H9 (cell line): ENCODE measurements around the gene AKNAD1. TPM values are rescaled to one million over a fixed set of nuclear protein-coding genes. Genes with fewer than 3 reads are reported as not detected.

Source experiments
- DNase-seq: peaks from one replicate; pipeline ENCODE4 v3.0.0-alpha.2; 2017
- H2AFZ ChIP-seq: one replicate; pipeline ENCODE4 v1.6.1; 2013; ENCODE audit warnings: mild to moderate bottlenecking, low read length, control low read depth, moderate library complexity
- H2AK5ac ChIP-seq: 2 replicates; pipeline ENCODE4 v1.6.1; 2013; ENCODE audit warnings: low read length, control low read depth, mixed read lengths; ENCODE audit not compliant: insufficient read length
- H2BK120ac ChIP-seq: one replicate; pipeline ENCODE4 v1.6.1; 2013; ENCODE audit warnings: low read depth, mild to moderate bottlenecking, low read length, control low read depth, inconsistent platforms; ENCODE audit not compliant: poor library complexity, severe bottlenecking
- H2BK12ac ChIP-seq: 2 replicates; pipeline ENCODE4 v1.6.1; 2013; ENCODE audit warnings: low read length, control low read depth, mixed read lengths, low read depth; ENCODE audit not compliant: insufficient read length
- H2BK15ac ChIP-seq: 2 replicates; pipeline ENCODE4 v1.6.1; 2013; ENCODE audit warnings: low read depth, low read length, control low read depth
- H2BK20ac ChIP-seq: one replicate; pipeline ENCODE4 v1.6.1; 2013; ENCODE audit warnings: low read depth, mild to moderate bottlenecking, low read length, control low read depth, inconsistent platforms; ENCODE audit not compliant: poor library complexity, severe bottlenecking
- H2BK5ac ChIP-seq: 2 replicates; pipeline ENCODE4 v1.6.1; 2013; ENCODE audit warnings: low read length, control low read depth, mixed read lengths; ENCODE audit not compliant: insufficient read length
- H3K14ac ChIP-seq: 2 replicates; pipeline ENCODE4 v1.6.1; 2013; ENCODE audit warnings: low read length, control low read depth; ENCODE audit not compliant: insufficient read depth
- H3K18ac ChIP-seq: 2 replicates; pipeline ENCODE4 v1.6.1; 2013; ENCODE audit warnings: low read depth, mild to moderate bottlenecking, mixed read lengths, low read length, control low read depth; ENCODE audit not compliant: insufficient read length
- H3K23ac ChIP-seq: 2 replicates; pipeline ENCODE4 v1.6.1; 2013; ENCODE audit warnings: low read length, control low read depth, mixed read lengths, low read depth; ENCODE audit not compliant: insufficient read length
- H3K23me2 ChIP-seq: 2 replicates; pipeline ENCODE4 v1.6.1; 2013; ENCODE audit warnings: low read depth, mild to moderate bottlenecking, mixed read lengths, low read length, control low read depth; ENCODE audit not compliant: insufficient read length, poor library complexity, severe bottlenecking
- H3K27ac ChIP-seq: 2 replicates; pipeline ENCODE4 v1.5.1; 2013; ENCODE audit warnings: low read length, control low read depth, mixed read lengths, low read depth; ENCODE audit not compliant: insufficient read length
- H3K27me3 ChIP-seq: 2 replicates; pipeline ENCODE4 v1.6.1; 2013; ENCODE audit warnings: low read length, control low read depth, inconsistent platforms; ENCODE audit not compliant: insufficient read depth
- H3K4ac ChIP-seq: 2 replicates; pipeline ENCODE4 v1.6.1; 2013; ENCODE audit warnings: low read depth, mild to moderate bottlenecking, control low read depth, inconsistent platforms, low read length, moderate library complexity
- H3K4me1 ChIP-seq: 2 replicates; pipeline ENCODE4 v1.6.1; 2013; ENCODE audit warnings: low read length, control low read depth, inconsistent platforms; ENCODE audit not compliant: insufficient read depth
- H3K4me2 ChIP-seq: 2 replicates; pipeline ENCODE4 v1.6.1; 2013; ENCODE audit warnings: low read length, control low read depth, mixed read lengths; ENCODE audit not compliant: insufficient read length, insufficient read depth
- H3K56ac ChIP-seq: 2 replicates; pipeline ENCODE4 v1.6.1; 2013; ENCODE audit warnings: low read depth, mild to moderate bottlenecking, mixed read lengths, low read length, control low read depth; ENCODE audit not compliant: insufficient read length
- H3K79me1 ChIP-seq: 2 replicates; pipeline ENCODE4 v1.6.1; 2013; ENCODE audit warnings: low read depth, mild to moderate bottlenecking, moderate library complexity, low read length, control low read depth, inconsistent platforms; ENCODE audit not compliant: insufficient read depth, poor library complexity, severe bottlenecking
- H3K79me2 ChIP-seq: 2 replicates; pipeline ENCODE4 v1.6.1; 2013; ENCODE audit warnings: low read length, control low read depth, inconsistent platforms; ENCODE audit not compliant: insufficient read depth
- H3K9ac ChIP-seq: 2 replicates; pipeline ENCODE4 v1.6.1; 2013; ENCODE audit warnings: low read length, control low read depth, mixed read lengths; ENCODE audit not compliant: insufficient read length; ENCODE audit errors: extremely low read depth
- H3K9me3 ChIP-seq: one replicate; pipeline ENCODE4 v1.6.1; 2013; ENCODE audit warnings: low read depth, low read length, inconsistent platforms; ENCODE audit not compliant: control insufficient read depth
- H3T11ph ChIP-seq: one replicate; pipeline ENCODE4 v1.6.1; 2013; ENCODE audit warnings: mild to moderate bottlenecking, low read length, control low read depth, inconsistent platforms
- H4K20me1 ChIP-seq: one replicate; pipeline ENCODE4 v1.6.1; 2013; ENCODE audit not compliant: control insufficient read depth, insufficient read length, insufficient read depth
- H4K5ac ChIP-seq: 2 replicates; pipeline ENCODE4 v1.6.1; 2013; ENCODE audit warnings: low read depth, mild to moderate bottlenecking, mixed read lengths, low read length, control low read depth; ENCODE audit not compliant: insufficient read length
- H4K8ac ChIP-seq: replicated peaks from 2 replicates; pipeline ENCODE4 v1.6.1; 2013; ENCODE audit warnings: low read length, control low read depth, mixed read lengths, low read depth; ENCODE audit not compliant: insufficient read length
- H4K91ac ChIP-seq: 2 replicates; pipeline ENCODE4 v1.6.1; 2013; ENCODE audit warnings: low read depth, mild to moderate bottlenecking, moderate library complexity, mixed read lengths, low read length, control low read depth; ENCODE audit not compliant: insufficient read length
- H3K27ac Mint-ChIP-seq, 3 experiments: 2 replicates in 2 of 3; 3 replicates in 1 of 3; pipeline ENCODE4 v1.8.0; 2020 to 2021; ENCODE audit warnings: mixed read lengths in 3 of 3, mild to moderate bottlenecking in 1 of 3, moderate library complexity in 1 of 3
- H3K27me3 Mint-ChIP-seq: 2 replicates; pipeline ENCODE4 v1.8.0; 2021; ENCODE audit warnings: low read depth, mild to moderate bottlenecking, moderate library complexity, mixed read lengths
- H3K36me3 Mint-ChIP-seq, 3 experiments: 2 replicates in 2 of 3; 3 replicates in 1 of 3; pipeline ENCODE4 v1.8.0; 2020 to 2021; ENCODE audit warnings: low read depth in 3 of 3, mixed read lengths in 3 of 3; ENCODE audit not compliant: insufficient read depth in 1 of 3
- H3K4me1 Mint-ChIP-seq, 2 experiments: 2 replicates each; pipeline ENCODE4 v1.8.0; 2020; ENCODE audit warnings: mixed read lengths in 2 of 2
- H3K4me3 Mint-ChIP-seq, 2 experiments: 2 replicates in 1 of 2; 3 replicates in 1 of 2; pipeline ENCODE4 v1.8.0; 2020 to 2021; ENCODE audit warnings: mild to moderate bottlenecking in 2 of 2, mixed read lengths in 2 of 2, moderate library complexity in 1 of 2
- H3K9me3 Mint-ChIP-seq, 2 experiments: 2 replicates in 1 of 2; 3 replicates in 1 of 2; pipeline ENCODE4 v1.8.0; 2020; ENCODE audit warnings: mild to moderate bottlenecking in 2 of 2, mixed read lengths in 2 of 2, moderate library complexity in 1 of 2
- CTCF ChIP-seq: fragments of 200-600 bp; sonication (generic); conservative IDR thresholded peaks from 3 replicates; pipeline ENCODE4 v1.8.0; 2021; ENCODE audit warnings: antibody characterized with exemption, mild to moderate bottlenecking
- WGBS: extraction: QIAGEN DNeasy Blood & Tissue Kit; methylation state at CpG from one replicate; pipeline ENCODE4 v1.1.7; 2013; ENCODE audit warnings: missing lambda C conversion rate, low lambda C conversion rate, mixed read lengths; ENCODE audit not compliant: insufficient read length; ENCODE audit errors: extremely low coverage; 5-methylcytosine and 5-hydroxymethylcytosine counted together
- total RNA-seq: library from RNA; stranded (reverse); gene quantifications from 2 replicates; pipeline ENCODE4 v1.2.1, GENCODE V29; 2021

AKNAD1 gene
- total RNA-seq, 1 experiment from 2014 or later: not detected

GRCh38 chr1:108896146-108897145 is 39.6 kb upstream of the AKNAD1 start:
- Histone ChIP-seq H3T11ph (no peak overlapping the region), H3K9me3 (no peaks in the 10 kb centered on the region), H3K56ac (no peak overlapping the region), H2BK5ac (no peak overlapping the region), H3K4me1 (no peaks in the 10 kb centered on the region), H2AK5ac (no peak overlapping the region), H3K23me2 (no peaks in the 10 kb centered on the region), H2BK120ac (no peak overlapping the region), H2BK20ac (no peak overlapping the region), H4K91ac (no peak overlapping the region), H3K18ac (no peak overlapping the region), H2BK15ac (no peak overlapping the region), H2AFZ (no peak overlapping the region), H2BK12ac (no peak overlapping the region), H3K4ac (no peak overlapping the region), H3K79me2 (no peaks in the 10 kb centered on the region), H4K8ac (no peak overlapping the region), H3K79me1 (no peaks in the 10 kb centered on the region), H3K23ac (no peak overlapping the region), H3K27ac (no peak overlapping the region), H3K27me3 (no peaks in the 10 kb centered on the region), H3K14ac (no peak overlapping the region), H4K20me1 (no peaks in the 10 kb centered on the region), H3K9ac (no peak overlapping the region), H3K4me2 (no peak overlapping the region), H4K5ac (no peak overlapping the region)
- Mint-ChIP-seq H3K4me3 (no peak overlapping the region), H3K36me3 (no peaks in the 10 kb centered on the region; a peak in 2 of 7 replicates), H3K9me3 (no peaks in the 10 kb centered on the region), H3K4me1 (peaks cover 5 to 6% of the 10 kb centered on the region in 2 experiments; a peak in 3 of 4 replicates), H3K27me3 (no peaks in the 10 kb centered on the region), H3K27ac (peak overlapping the region in 1 of 3 experiments; percentile 62; a peak in 1 of 7 replicates)
- peak; percentile 36 for DNase-seq
- 100% methylated on average over 1 of the region's 10 CpGs for WGBS
- TF ChIP-seq CTCF: no peak
